Neuronal stem cell (in vitro differentiated cells): ENCODE measurements around the gene DIPK1C.

Experiments used
- DNase-seq: peaks from one replicate; pipeline ENCODE4 v3.0.0-alpha.2; 2013; ENCODE audit warnings: low spot score
- H2AFZ ChIP-seq: one replicate; pipeline ENCODE4 v1.6.1; 2013; ENCODE audit warnings: mild to moderate bottlenecking, low read length, inconsistent platforms
- H2AK5ac ChIP-seq: 2 replicates; pipeline ENCODE4 v1.6.1; 2013; ENCODE audit warnings: low read depth, mild to moderate bottlenecking, inconsistent platforms, low read length, moderate library complexity, mixed read lengths
- H2BK120ac ChIP-seq: 2 replicates; pipeline ENCODE4 v1.6.1; 2013; ENCODE audit warnings: low read depth, mild to moderate bottlenecking, inconsistent platforms, low read length, moderate library complexity, mixed read lengths
- H2BK12ac ChIP-seq: one replicate; pipeline ENCODE4 v1.6.1; 2013; ENCODE audit warnings: low read length, inconsistent platforms
- H2BK15ac ChIP-seq: 2 replicates; pipeline ENCODE4 v1.6.1; 2013; ENCODE audit warnings: mild to moderate bottlenecking, low read length, inconsistent platforms, mixed read lengths
- H2BK5ac ChIP-seq: one replicate; pipeline ENCODE4 v1.6.1; 2013; ENCODE audit warnings: inconsistent platforms, mild to moderate bottlenecking, low read length, moderate library complexity
- H3K14ac ChIP-seq: one replicate; pipeline ENCODE4 v1.6.1; 2013; ENCODE audit warnings: low read length, inconsistent platforms
- H3K18ac ChIP-seq: 2 replicates; pipeline ENCODE4 v1.6.1; 2013; ENCODE audit warnings: low read length, inconsistent platforms
- H3K23ac ChIP-seq: 2 replicates; pipeline ENCODE4 v1.6.1; 2013; ENCODE audit warnings: low read depth, mild to moderate bottlenecking, mixed read lengths, low read length, inconsistent platforms; ENCODE audit not compliant: poor library complexity
- H3K27ac ChIP-seq: replicated peaks from 3 replicates; pipeline ENCODE4 v1.5.1; 2013; ENCODE audit warnings: low read length, inconsistent platforms
- H3K27me3 ChIP-seq, 3 experiments: 2 replicates each; pipeline ENCODE4 v1.6.1; 2013; ENCODE audit warnings: low read length in 3 of 3, mild to moderate bottlenecking in 2 of 3, inconsistent platforms in 1 of 3, low read depth in 1 of 3, mixed read lengths in 1 of 3, moderate library complexity in 1 of 3; ENCODE audit not compliant: control insufficient read depth in 3 of 3, insufficient read depth in 3 of 3
- H3K36me3 ChIP-seq, 2 donors: replicated peaks in 1 of 2; 2 replicates each; pipeline ENCODE4 v1.6.1; 2013; ENCODE audit warnings: low read length in 2 of 2; ENCODE audit not compliant: control insufficient read depth in 2 of 2, insufficient read depth in 2 of 2
- H3K4ac ChIP-seq: 2 replicates; pipeline ENCODE4 v1.6.1; 2013; ENCODE audit warnings: inconsistent platforms, mild to moderate bottlenecking, low read length, moderate library complexity
- H3K4me1 ChIP-seq, 2 donors: 1 replicate in 1 of 2; 2 replicates in 1 of 2; pipeline ENCODE4 v1.6.1; 2013; ENCODE audit warnings: low read length in 2 of 2, low read depth in 1 of 2; ENCODE audit not compliant: control insufficient read depth in 2 of 2, insufficient read depth in 1 of 2
- H3K4me2 ChIP-seq: one replicate; pipeline ENCODE4 v1.6.1; 2013; ENCODE audit warnings: mild to moderate bottlenecking, low read length, inconsistent platforms; ENCODE audit not compliant: insufficient read depth, poor library complexity, severe bottlenecking
- H3K4me3 ChIP-seq, 2 donors: 2 replicates each; pipeline ENCODE4 v1.5.1; 2013; ENCODE audit warnings: low read length in 2 of 2, mild to moderate bottlenecking in 2 of 2, inconsistent platforms in 1 of 2, moderate library complexity in 1 of 2
- H3K79me1 ChIP-seq: one replicate; pipeline ENCODE4 v1.6.1; 2013; ENCODE audit warnings: low read depth, mild to moderate bottlenecking, inconsistent platforms, low read length, moderate library complexity
- H3K9ac ChIP-seq: one replicate; pipeline ENCODE4 v1.6.1; 2013; ENCODE audit warnings: mild to moderate bottlenecking, low read depth, low read length, inconsistent platforms; ENCODE audit not compliant: poor library complexity
- H3K9me3 ChIP-seq, 2 donors: replicated peaks in 1 of 2; 2 replicates each; pipeline versions ENCODE3 to v1.6.1; 2013; ENCODE audit warnings: low read length in 2 of 2, mild to moderate bottlenecking in 2 of 2, inconsistent platforms in 1 of 2, low read depth in 1 of 2, mixed read lengths in 1 of 2, moderate library complexity in 1 of 2; ENCODE audit not compliant: control insufficient read depth in 2 of 2, insufficient read depth in 1 of 2
- H4K8ac ChIP-seq: one replicate; pipeline ENCODE4 v1.6.1; 2013; ENCODE audit warnings: low read depth, mild to moderate bottlenecking, inconsistent platforms, low read length, moderate library complexity
- H4K91ac ChIP-seq: one replicate; pipeline ENCODE4 v1.6.1; 2013; ENCODE audit warnings: low read length, low read depth, mild to moderate bottlenecking, inconsistent platforms; ENCODE audit not compliant: poor library complexity
- WGBS, 2 donors: extraction: QIAGEN DNeasy Blood & Tissue Kit; methylation state at CpG; one replicate each; pipeline ENCODE4 v1.1.7; 2013; ENCODE audit warnings: missing lambda C conversion rate in 2 of 2, mixed read lengths in 1 of 2; ENCODE audit not compliant: insufficient read length in 2 of 2, insufficient replicate concordance in 1 of 2; ENCODE audit errors: extremely low coverage in 2 of 2; 5-methylcytosine and 5-hydroxymethylcytosine counted together

The DIPK1C gene

DNA sequence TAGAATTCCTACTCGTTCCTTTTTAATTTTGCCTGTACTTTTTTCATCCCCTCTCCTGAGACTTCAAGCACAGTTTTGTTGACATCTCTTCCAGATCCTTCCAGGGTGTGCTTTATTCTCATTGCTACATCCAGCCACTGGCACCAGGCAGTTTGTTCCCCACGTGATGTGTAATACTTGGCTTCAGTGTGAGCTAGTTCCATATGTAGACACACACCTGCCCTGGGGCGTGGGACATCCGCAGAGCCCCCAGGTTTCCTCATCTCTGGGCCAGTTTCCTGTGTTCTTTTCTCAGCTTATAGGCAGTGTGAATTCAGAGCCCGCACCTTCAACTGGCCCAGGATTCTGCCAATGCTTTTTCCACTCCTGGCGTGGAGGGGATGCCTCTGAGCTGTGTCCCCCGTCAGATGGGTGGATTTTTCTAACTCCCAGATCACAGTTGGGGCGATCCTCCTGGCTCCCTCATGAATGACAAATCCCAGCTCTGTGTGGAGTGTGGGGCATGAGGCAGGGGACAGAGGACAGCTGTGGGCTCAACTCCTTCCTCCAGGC lies 46.6 kb downstream of the DIPK1C start:
- Histone ChIP-seq H3K9ac (no peak overlapping the region), H3K36me3 (no peaks in the 10 kb centered on the region), H3K4me3 (no peak overlapping the region), H2BK12ac (no peak overlapping the region), H3K27me3 (peaks cover 0 to 9% (median 0%) of the 10 kb centered on the region in 3 experiments), H3K79me1 (no peaks in the 10 kb centered on the region), H3K4ac (no peak overlapping the region), H2BK5ac (no peak overlapping the region), H2AK5ac (peak overlapping the region; percentile 21), H4K91ac (no peak overlapping the region), H2BK15ac (no peak overlapping the region), H3K9me3 (no peaks in the 10 kb centered on the region), H3K14ac (no peak overlapping the region), H3K23ac (no peak overlapping the region), H3K27ac (no peak overlapping the region), H2AFZ (no peak overlapping the region), H3K18ac (no peak overlapping the region), H2BK120ac (no peak overlapping the region), H3K4me1 (peaks cover 0 to 23% of the 10 kb centered on the region in 2 donors), H4K8ac (no peak overlapping the region), H3K4me2 (no peak overlapping the region)
- no CpG with 5 or more reads among the region's 8 CpGs for WGBS, 2 donors
- no peak for DNase-seq

DNA sequence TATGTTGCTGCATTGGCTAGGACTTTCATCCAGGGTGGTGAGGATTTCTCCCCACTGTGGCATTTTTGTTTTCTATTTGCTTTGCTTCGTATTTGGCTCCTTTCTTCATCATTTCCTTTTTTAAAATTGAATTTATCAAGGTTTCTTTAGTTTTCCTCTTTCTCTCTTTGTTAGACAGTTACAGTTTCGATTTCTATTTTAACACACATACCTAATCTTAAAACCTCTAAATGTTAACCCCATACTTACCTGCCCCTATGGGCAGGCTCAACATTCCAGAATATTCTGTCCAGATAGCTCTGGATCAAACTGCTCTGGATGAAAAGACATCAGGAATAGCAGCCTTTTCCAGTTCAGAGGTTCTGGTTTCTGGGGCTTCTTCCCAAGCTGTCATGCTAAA lies 49.2 kb downstream of the DIPK1C start:
- Histone ChIP-seq H3K4me1 (peaks cover 0 to 14% of the 10 kb centered on the region in 2 donors), H2AK5ac (no peak overlapping the region), H4K8ac (no peak overlapping the region), H3K36me3 (no peaks in the 10 kb centered on the region), H2BK5ac (no peak overlapping the region), H3K4me2 (no peak overlapping the region), H3K4me3 (no peak overlapping the region), H3K79me1 (no peaks in the 10 kb centered on the region), H3K9me3 (no peaks in the 10 kb centered on the region), H4K91ac (no peak overlapping the region), H3K4ac (no peak overlapping the region), H3K9ac (no peak overlapping the region), H2AFZ (no peak overlapping the region), H3K14ac (no peak overlapping the region), H2BK12ac (no peak overlapping the region), H3K23ac (no peak overlapping the region), H3K18ac (no peak overlapping the region), H3K27me3 (peaks cover 0 to 2% (median 0%) of the 10 kb centered on the region in 3 experiments), H2BK15ac (no peak overlapping the region), H2BK120ac (no peak overlapping the region), H3K27ac (no peak overlapping the region)
- WGBS, 2 donors = 100% methylated on average over 1 of the region's 2 CpGs; no CpG with 5 or more reads in 1 of the 2 donors
- no peak for DNase-seq

GRCh38 chr18:74402806-74403433 lies 54.2 kb downstream of the DIPK1C start:
- Histone ChIP-seq H3K27me3 (peaks cover 0 to 3% (median 0%) of the 10 kb centered on the region in 3 experiments), H2BK12ac (no peak overlapping the region), H3K14ac (no peak overlapping the region), H3K4me2 (no peak overlapping the region), H2BK15ac (peak overlapping the region; percentile 54), H3K9me3 (no peaks in the 10 kb centered on the region), H3K23ac (no peak overlapping the region), H2AFZ (no peak overlapping the region), H3K27ac (no peak overlapping the region), H2BK5ac (no peak overlapping the region), H3K36me3 (no peaks in the 10 kb centered on the region), H3K79me1 (no peaks in the 10 kb centered on the region), H3K4me3 (no peak overlapping the region), H3K4ac (no peak overlapping the region), H2BK120ac (no peak overlapping the region), H4K8ac (no peak overlapping the region), H3K18ac (peak overlapping the region; percentile 36), H3K4me1 (no peaks in the 10 kb centered on the region), H3K9ac (no peak overlapping the region), H2AK5ac (no peak overlapping the region), H4K91ac (no peak overlapping the region)
- DNase-seq = no peak
- no CpG with 5 or more reads among the region's 9 CpGs for WGBS, 2 donors

DNA sequence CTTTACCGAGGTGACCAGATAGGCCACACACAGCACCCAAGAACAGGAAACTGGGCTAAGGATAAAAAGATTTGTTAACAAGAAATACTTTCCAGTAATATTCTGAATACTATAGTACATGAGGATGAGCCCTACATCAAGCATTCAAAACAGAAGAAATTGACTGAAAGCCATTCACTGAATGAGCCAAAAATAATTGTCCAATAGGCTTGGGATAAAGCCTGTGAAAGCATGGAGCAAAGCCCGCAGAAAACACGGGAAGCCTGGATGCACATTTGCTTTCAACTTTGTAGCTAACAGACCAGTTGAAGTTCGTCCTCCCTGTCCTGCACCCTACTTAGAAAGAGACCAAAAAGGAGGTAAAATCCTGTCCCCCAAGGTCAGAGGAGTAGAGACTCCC lies 56.3 kb downstream of the DIPK1C start:
- H3K4me3 ChIP-seq = no peak overlapping the region
- H3K79me1 ChIP-seq = no peaks in the 10 kb centered on the region
- H3K4ac ChIP-seq = no peak overlapping the region
- H3K4me1 ChIP-seq = no peaks in the 10 kb centered on the region
- no peak overlapping the region for H2AK5ac ChIP-seq
- no peak overlapping the region for H2AFZ ChIP-seq
- no peak overlapping the region for H2BK120ac ChIP-seq
- H3K27ac ChIP-seq = no peak overlapping the region
- no peak overlapping the region for H2BK15ac ChIP-seq
- H3K23ac ChIP-seq = no peak overlapping the region
- H4K91ac ChIP-seq = no peak overlapping the region
- no peak overlapping the region for H4K8ac ChIP-seq
- no peak for DNase-seq
- H3K18ac ChIP-seq = no peak overlapping the region
- H2BK5ac ChIP-seq = no peak overlapping the region
- H3K9ac ChIP-seq = no peak overlapping the region
- H3K27me3 ChIP-seq = peaks cover 0 to 13% (median 0%) of the 10 kb centered on the region in 3 experiments
- H2BK12ac ChIP-seq = no peak overlapping the region
- no peaks in the 10 kb centered on the region for H3K9me3 ChIP-seq
- no peak overlapping the region for H3K14ac ChIP-seq
- WGBS, 2 donors = no CpG with 5 or more reads among the region's 4 CpGs
- no peak overlapping the region for H3K4me2 ChIP-seq
- H3K36me3 ChIP-seq = no peaks in the 10 kb centered on the region
